ENCODE results near the gene TSPAN17. TPM values are rescaled to one million over a fixed set of nuclear protein-coding genes. Genes with fewer than 3 reads are reported as not detected.

Gene TSPAN17

GRCh38 chr5:176704355-176704754 is 57.1 kb downstream of the TSPAN17 start:
- H3K4me2 ChIP-seq (ENCODE audit: low read length): no peak overlapping the region
- H3K4me1 ChIP-seq (ENCODE audit: control insufficient read depth, low read depth, low read length): no peaks in the 10 kb centered on the region
- no peak for DNase-seq
- H3K4me3 ChIP-seq (ENCODE audit: low read length): no peak overlapping the region
- H3K9ac ChIP-seq (ENCODE audit: low read length): no peak overlapping the region
- no peak overlapping the region for H3K18ac ChIP-seq (ENCODE audit: low read length)
- WGBS (ENCODE audit: extremely low coverage, insufficient coverage, low lambda C conversion rate): no CpG with 5 or more reads among the region's 3 CpGs
- H4K8ac ChIP-seq (ENCODE audit: low read depth, low read length): no peak overlapping the region
- no peaks in the 10 kb centered on the region for H3K36me3 ChIP-seq (ENCODE audit: control insufficient read depth, insufficient read depth, low read length)
- no peak overlapping the region for H3K56ac ChIP-seq (ENCODE audit: low read length)
- no peak overlapping the region for H3K4ac ChIP-seq (ENCODE audit: low read depth, low read length)
- H3K79me1 ChIP-seq (ENCODE audit: low read length): no peaks in the 10 kb centered on the region
- no peak overlapping the region for H3K23ac ChIP-seq (ENCODE audit: low read length)
- no peaks in the 10 kb centered on the region for H3K79me2 ChIP-seq (ENCODE audit: control insufficient read depth, insufficient read depth, low read length)
- H2BK15ac ChIP-seq (replicated peaks; ENCODE audit: low read depth): no peak overlapping the region
- H4K5ac ChIP-seq (ENCODE audit: low read length): no peak overlapping the region
- no peak overlapping the region for H2BK5ac ChIP-seq (ENCODE audit: low read length)
- no peak overlapping the region for H2BK120ac ChIP-seq (ENCODE audit: low read depth, low read length)
- no peaks in the 10 kb centered on the region for H3K27me3 ChIP-seq (ENCODE audit: insufficient read depth, low read length, poor library complexity)
- H3K27ac ChIP-seq (ENCODE audit: low read depth, low read length): no peak overlapping the region
- H2AK5ac ChIP-seq (ENCODE audit: low read length): no peak overlapping the region

- no CpG with 5 or more reads among the region's 12 CpGs for whole genome bisulfite sequencing (ENCODE audit: extremely low coverage, insufficient coverage, low lambda C conversion rate)
- no peaks in the 10 kb centered on the region for H3K79me2 ChIP-seq (ENCODE audit: control insufficient read depth, insufficient read depth, low read length)
- H3K27me3 ChIP-seq (ENCODE audit: insufficient read depth, low read length, poor library complexity): no peaks in the 10 kb centered on the region
Observed at GRCh38 chr5:176704817-176705216, 57.5 kb downstream of the TSPAN17 start.

More at GRCh38 chr5:176704817-176705216, 57.5 kb downstream of the TSPAN17 start:
- Histone ChIP-seq H4K8ac (ENCODE audit: low read depth, low read length) (no peak overlapping the region), H3K4me2 (ENCODE audit: low read length) (no peak overlapping the region), H2BK5ac (ENCODE audit: low read length) (no peak overlapping the region), H2BK15ac (replicated peaks; ENCODE audit: low read depth) (no peak overlapping the region), H3K27ac (ENCODE audit: low read depth, low read length) (no peak overlapping the region), H3K56ac (ENCODE audit: low read length) (no peak overlapping the region), H3K4ac (ENCODE audit: low read depth, low read length) (no peak overlapping the region), H3K18ac (ENCODE audit: low read length) (no peak overlapping the region), H3K4me3 (ENCODE audit: low read length) (no peak overlapping the region), H3K36me3 (ENCODE audit: control insufficient read depth, insufficient read depth, low read length) (no peaks in the 10 kb centered on the region), H3K23ac (ENCODE audit: low read length) (no peak overlapping the region), H2AK5ac (ENCODE audit: low read length) (no peak overlapping the region), H4K5ac (ENCODE audit: low read length) (no peak overlapping the region), H3K9ac (ENCODE audit: low read length) (no peak overlapping the region), H2BK120ac (ENCODE audit: low read depth, low read length) (no peak overlapping the region), H3K4me1 (ENCODE audit: control insufficient read depth, low read depth, low read length) (no peaks in the 10 kb centered on the region), H3K79me1 (ENCODE audit: low read length) (no peaks in the 10 kb centered on the region)
- DNase-seq: no peak

Small RNAs within 50 kb of the gene (small RNA-seq; reads per million reads assigned to genes)
- not detected for gene MIR4281 (ENCODE audit: insufficient read depth)

All from mesendoderm (in vitro differentiated cells).